OCI-LY7 (cell line): ENCODE data around the gene CLEC16A. TPM values are rescaled to one million over a fixed set of nuclear protein-coding genes. Genes with fewer than 3 reads are reported as not detected.

Experiments used
- BruUV-seq: library from RNA; stranded (reverse); fragments of 400-500 nt; replicated peaks from 2 replicates; lab custom pipeline; 2021; lab: Mats Ljungman, UMichigan
- CTCF ChIA-PET: fragments of 300-600 bp; sonication (Branson Sonifier 250); formaldehyde crosslinking; loops from one replicate; lab custom pipeline; 2022; ENCODE audit warnings: antibody characterized with exemption; ENCODE audit not compliant: unreplicated experiment; lab: Charles Lee
- POLR2A ChIA-PET: fragments of 300-600 bp; sonication (Branson Sonifier 250); formaldehyde crosslinking; loops from one replicate; lab custom pipeline; 2022; ENCODE audit warnings: antibody characterized with exemption; lab: Charles Lee
- DNase-seq: peaks from one replicate; pipeline ENCODE4 v3.0.0-alpha.2; 2015; ENCODE audit warnings: low spot score
- H2AFZ ChIP-seq: fragments of 200-600 bp; sonication (generic), shearing (Covaris generic); 2 replicates; pipeline ENCODE4 v1.6.1; 2014; ENCODE audit warnings: mild to moderate bottlenecking, antibody characterized with exemption, low read length, moderate library complexity
- H3K27ac ChIP-seq: fragments of 200-600 bp; sonication (generic); 2 replicates; pipeline ENCODE4 v1.5.1; 2014; ENCODE audit warnings: mixed run types, low read depth, mild to moderate bottlenecking, moderate library complexity, low read length, inconsistent platforms; ENCODE audit not compliant: poor library complexity, severe bottlenecking
- H3K36me3 ChIP-seq: fragments of 200-600 bp; sonication (generic); 2 replicates; pipeline ENCODE4 v1.6.1; 2014; ENCODE audit warnings: mild to moderate bottlenecking, antibody characterized with exemption, low read length, moderate library complexity, mixed read lengths; ENCODE audit not compliant: insufficient read depth
- H3K4me1 ChIP-seq: fragments of 200-600 bp; sonication (generic); 2 replicates; pipeline ENCODE4 v1.5.1; 2014; ENCODE audit warnings: mild to moderate bottlenecking, low read length; ENCODE audit not compliant: insufficient read depth, poor library complexity, severe bottlenecking
- H3K4me2 ChIP-seq: fragments of 200-600 bp; sonication (generic); 2 replicates; pipeline ENCODE4 v1.6.1; 2014; ENCODE audit warnings: mild to moderate bottlenecking, low read length
- H3K4me3 ChIP-seq: fragments of 200-600 bp; sonication (generic); 2 replicates; pipeline ENCODE4 v1.5.1; 2014; ENCODE audit warnings: mild to moderate bottlenecking, low read depth, low read length; ENCODE audit not compliant: poor library complexity, severe bottlenecking
- H3K79me2 ChIP-seq: fragments of 200-600 bp; sonication (generic); 2 replicates; pipeline ENCODE4 v1.6.1; 2016; ENCODE audit warnings: low read depth, mild to moderate bottlenecking, low read length, moderate library complexity, mixed read lengths; ENCODE audit not compliant: insufficient read depth
- H3K9me2 ChIP-seq: fragments of 200-600 bp; sonication (generic); 2 replicates; pipeline ENCODE4 v1.6.1; 2016; ENCODE audit warnings: mild to moderate bottlenecking, low read length, mixed read lengths; ENCODE audit not compliant: insufficient read depth
- H3K9me3 ChIP-seq: fragments of 200-600 bp; sonication (generic); 2 replicates; pipeline ENCODE4 v1.6.1; 2014; ENCODE audit warnings: mild to moderate bottlenecking, mixed run types, low read length, mixed read lengths
- H4K20me1 ChIP-seq: fragments of 200-600 bp; sonication (generic); 2 replicates; pipeline ENCODE4 v1.6.1; 2014; ENCODE audit warnings: mild to moderate bottlenecking, antibody characterized with exemption, low read length, moderate library complexity, mixed read lengths; ENCODE audit not compliant: insufficient read depth
- EZH2phosphoT487 ChIP-seq: fragments of 200-600 bp; sonication (generic); IDR thresholded peaks from 2 replicates; pipeline ENCODE4 v1.6.1; 2018; ENCODE audit warnings: low read depth, borderline replicate concordance, mild to moderate bottlenecking, mixed run types, antibody characterized with exemption, low read length, moderate library complexity, mixed read lengths
- intact Hi-C: fragments of 100-400 bp; cut with micrococcal nuclease; formaldehyde crosslinking; loops from one replicate; pipeline ENCODE4 v1.10.0; 2022; ENCODE audit not compliant: unreplicated experiment
- total RNA-seq, 2 experiments: library from RNA; depleted of rRNA in 1 of 2; stranded (reverse); fragments of >200 nt in 1 of 2; shearing (Covaris generic) in 1 of 2; gene quantifications; 2 replicates each; pipeline ENCODE4 v1.2.3, GENCODE V29; 2014 to 2022
- TF ChIP-seq, protein P1 (sequence below): fragments of 200-600 bp; sonication (generic); conservative IDR thresholded peaks from 2 replicates; pipeline ENCODE4 v1.5.1; 2014; ENCODE audit warnings: mild to moderate bottlenecking, antibody characterized with exemption, low read length, moderate library complexity, mixed read lengths

Gene CLEC16A
- total RNA-seq, 2 experiments from 2014 or later, result 26.2 to 50.9 TPM

DNA sequence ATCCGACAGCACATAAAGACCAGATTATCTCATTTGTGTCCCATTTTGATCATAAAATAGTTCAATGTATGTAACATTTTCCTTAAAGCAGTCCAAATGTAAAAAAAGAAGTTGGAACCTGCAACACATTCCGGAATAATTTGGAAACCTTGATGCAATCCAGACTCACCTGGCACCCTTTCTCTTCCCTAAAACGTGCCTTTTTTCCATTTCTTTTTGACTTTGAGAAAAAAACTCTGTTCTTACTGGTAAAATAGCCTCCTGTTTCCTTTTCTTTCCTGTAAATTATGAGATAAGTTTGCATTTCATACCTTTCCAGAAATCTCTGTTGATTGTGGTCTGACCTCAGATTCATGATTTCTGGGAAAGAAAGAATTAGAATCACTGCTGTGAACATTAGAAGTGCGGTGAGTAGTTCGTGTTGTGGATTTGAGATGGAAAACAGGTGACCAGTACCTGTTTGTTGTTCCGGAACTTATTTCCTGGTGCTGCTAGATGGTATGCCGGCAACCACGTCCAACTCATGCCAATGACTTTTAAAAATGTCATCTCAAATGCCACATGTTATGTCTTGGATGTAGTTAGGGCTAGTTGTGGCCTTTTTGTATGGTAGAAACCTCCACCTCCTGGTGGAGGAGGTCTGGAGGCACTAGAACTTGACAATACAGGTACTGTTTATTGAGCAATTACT lies 203.5 kb downstream of the CLEC16A start:
- CTCF ChIA-PET, result no interaction called here
- no TSS peak for BruUV-seq
- Histone ChIP-seq H3K79me2 (no peaks in the 10 kb centered on the region), H3K4me3 (no peak overlapping the region), H3K9me2 (no peaks in the 10 kb centered on the region), H3K27ac (no peak overlapping the region), H2AFZ (no peak overlapping the region), H3K4me1 (no peaks in the 10 kb centered on the region), H4K20me1 (no peaks in the 10 kb centered on the region), H3K4me2 (no peak overlapping the region), H3K36me3 (peaks cover 4% of the 10 kb centered on the region; the same call in 1 of the 2 replicates), H3K9me3 (no peaks in the 10 kb centered on the region)
- intact Hi-C loops, result no loop called here
- TF ChIP-seq EZH2phosphoT487, result no peak
- TF ChIP-seq, protein P1, sequence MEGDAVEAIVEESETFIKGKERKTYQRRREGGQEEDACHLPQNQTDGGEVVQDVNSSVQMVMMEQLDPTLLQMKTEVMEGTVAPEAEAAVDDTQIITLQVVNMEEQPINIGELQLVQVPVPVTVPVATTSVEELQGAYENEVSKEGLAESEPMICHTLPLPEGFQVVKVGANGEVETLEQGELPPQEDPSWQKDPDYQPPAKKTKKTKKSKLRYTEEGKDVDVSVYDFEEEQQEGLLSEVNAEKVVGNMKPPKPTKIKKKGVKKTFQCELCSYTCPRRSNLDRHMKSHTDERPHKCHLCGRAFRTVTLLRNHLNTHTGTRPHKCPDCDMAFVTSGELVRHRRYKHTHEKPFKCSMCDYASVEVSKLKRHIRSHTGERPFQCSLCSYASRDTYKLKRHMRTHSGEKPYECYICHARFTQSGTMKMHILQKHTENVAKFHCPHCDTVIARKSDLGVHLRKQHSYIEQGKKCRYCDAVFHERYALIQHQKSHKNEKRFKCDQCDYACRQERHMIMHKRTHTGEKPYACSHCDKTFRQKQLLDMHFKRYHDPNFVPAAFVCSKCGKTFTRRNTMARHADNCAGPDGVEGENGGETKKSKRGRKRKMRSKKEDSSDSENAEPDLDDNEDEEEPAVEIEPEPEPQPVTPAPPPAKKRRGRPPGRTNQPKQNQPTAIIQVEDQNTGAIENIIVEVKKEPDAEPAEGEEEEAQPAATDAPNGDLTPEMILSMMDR, result no peak
- POLR2A ChIA-PET, result no interaction called here
- DNase-seq, result no peak

DNA sequence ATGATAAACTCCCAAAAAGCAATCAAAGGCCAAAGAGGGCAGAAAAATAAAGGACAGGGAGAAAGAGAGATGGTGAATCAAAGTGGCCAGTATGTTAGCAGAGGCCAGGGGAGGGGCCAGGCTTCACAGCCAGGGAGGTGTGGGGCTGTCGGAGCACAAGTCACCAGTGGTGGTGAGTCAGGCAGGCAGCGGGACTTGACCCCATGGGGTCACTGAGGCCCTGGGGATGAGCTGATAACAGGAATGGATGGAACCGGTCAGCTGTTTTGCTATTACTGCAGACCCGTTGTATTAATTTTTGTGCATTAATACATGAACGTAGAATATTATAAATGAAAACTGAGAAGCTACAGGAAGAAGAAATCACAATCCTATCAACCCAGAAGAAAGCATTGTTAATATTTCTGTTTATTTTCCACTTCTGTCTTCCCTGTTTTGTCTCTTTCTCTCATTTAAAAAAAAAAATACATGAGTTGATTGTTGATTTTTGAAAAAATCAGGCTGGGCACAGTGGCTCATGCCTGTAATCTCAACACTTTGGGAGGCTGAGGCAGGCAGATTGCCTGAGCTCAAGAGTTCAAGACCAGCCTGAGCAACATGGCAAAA lies 204.8 kb downstream of the CLEC16A start:
- H3K27ac ChIP-seq, result no peak overlapping the region
- no peaks in the 10 kb centered on the region for H4K20me1 ChIP-seq
- no peaks in the 10 kb centered on the region for H3K9me3 ChIP-seq
- no TSS peak for BruUV-seq
- TF ChIP-seq EZH2phosphoT487, result no peak
- TF ChIP-seq, protein P1, result no peak
- H2AFZ ChIP-seq, result no peak overlapping the region
- no peaks in the 10 kb centered on the region for H3K79me2 ChIP-seq
- H3K4me1 ChIP-seq, result no peaks in the 10 kb centered on the region
- DNase-seq, result no peak
- H3K36me3 ChIP-seq, result peaks cover 4% of the 10 kb centered on the region; the same call in 1 of the 2 replicates
- no peaks in the 10 kb centered on the region for H3K9me2 ChIP-seq
- H3K4me2 ChIP-seq, result no peak overlapping the region
- CTCF ChIA-PET, result no interaction called here
- POLR2A ChIA-PET, result interaction anchor here (0.7 to 1.2 kb wide), 2 partner anchors 10 to 142 kb away, joined by 3 to 5 read pairs; no protein-coding TSS in a partner anchor
- no peak overlapping the region for H3K4me3 ChIP-seq
- intact Hi-C loops, result no loop called here

DNA sequence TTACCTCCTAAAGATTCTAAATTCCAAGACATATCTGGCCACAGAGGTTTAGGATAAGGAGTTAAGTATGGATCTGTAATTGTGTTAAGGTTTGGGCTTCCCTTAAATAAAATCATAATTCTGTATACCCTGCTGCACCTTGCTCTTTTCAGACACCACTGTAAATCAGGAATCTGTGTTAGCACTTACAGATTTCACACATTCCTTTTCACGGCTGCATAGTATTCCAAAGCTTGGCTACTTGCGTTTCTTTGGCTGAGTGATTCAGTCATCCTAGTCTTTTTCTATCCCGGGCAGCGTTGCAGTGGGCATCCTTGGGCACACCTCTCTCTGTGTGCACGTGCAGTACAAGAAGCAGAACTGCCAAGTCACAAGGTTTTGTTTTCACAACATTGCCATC lies 205.8 kb downstream of the CLEC16A start:
- TF ChIP-seq EZH2phosphoT487, result no peak
- TF ChIP-seq, protein P1, result no peak
- no peak overlapping the region for H2AFZ ChIP-seq
- H3K79me2 ChIP-seq, result no peaks in the 10 kb centered on the region
- BruUV-seq, result no TSS peak
- intact Hi-C loops, result no loop called here
- peaks cover 4% of the 10 kb centered on the region; the same call in 1 of the 2 replicates for H3K36me3 ChIP-seq
- H3K4me2 ChIP-seq, result no peak overlapping the region
- H3K4me1 ChIP-seq, result no peaks in the 10 kb centered on the region
- no peak for DNase-seq
- ChIA-PET CTCF (no interaction called here), POLR2A (no interaction called here)
- no peaks in the 10 kb centered on the region for H4K20me1 ChIP-seq
- no peak overlapping the region for H3K27ac ChIP-seq
- no peaks in the 10 kb centered on the region for H3K9me3 ChIP-seq
- no peak overlapping the region for H3K4me3 ChIP-seq
- H3K9me2 ChIP-seq, result no peaks in the 10 kb centered on the region
